GM12878 (cell line): ENCODE data around the gene RNF41. TPM values are rescaled to one million over a fixed set of nuclear protein-coding genes. Genes with fewer than 3 reads are reported as not detected.

Experiments
- ATAC-seq: fragments of 200-7000 bp; cut with Tn5 transposase; 3 replicates; pipeline ENCODE4 v1.9.1; 2020; ENCODE audit warnings: mild to moderate bottlenecking, moderate library complexity
- BruUV-seq: library from RNA; stranded (reverse); fragments of 400-500 nt; replicated peaks from 2 replicates; lab custom pipeline; 2021; lab: Mats Ljungman, UMichigan
- CTCF ChIA-PET: fragments of 300-600 bp; sonication (Branson Sonifier 250); formaldehyde crosslinking; extraction: SDS; loops from one replicate; lab custom pipeline; 2021; ENCODE audit warnings: inconsistent platforms; lab: Yijun Ruan, JAX
- POLR2A ChIA-PET: fragments of 350-600 bp; formaldehyde crosslinking; extraction: SDS; loops from one replicate; lab custom pipeline; 2021; ENCODE audit warnings: inconsistent platforms; lab: Charles Lee
- RAD21 ChIA-PET: fragments of 300-600 bp; sonication (Branson Sonifier 250); formaldehyde crosslinking; loops from one replicate; lab custom pipeline; 2023; ENCODE audit warnings: antibody characterized with exemption; ENCODE audit not compliant: unreplicated experiment; lab: Charles Lee
- SMC1A ChIA-PET: fragments of 300-600 bp; sonication (Branson Sonifier 250); formaldehyde crosslinking; loops from one replicate; lab custom pipeline; 2023; ENCODE audit not compliant: unreplicated experiment, uncharacterized antibody; lab: Charles Lee
- DNase-seq: peaks from one replicate; pipeline ENCODE4 v3.0.0-alpha.2; 2011; ENCODE audit warnings: low read depth, low spot score
- FAIRE-seq: peaks from 3 replicates; lab custom pipeline; 2011; peaks lifted over from hg19 to GRCh38; lab: Jason Lieb, UNC
- H2AFZ ChIP-seq: 2 replicates; pipeline ENCODE4 v1.6.0; 2011; ENCODE audit warnings: low read depth, low read length, control low read depth; ENCODE audit not compliant: control insufficient read depth
- H3K27ac ChIP-seq: 2 replicates; pipeline ENCODE4 v1.5.1; 2011; ENCODE audit warnings: control low read depth; ENCODE audit not compliant: control insufficient read depth, insufficient read depth
- H3K27me3 ChIP-seq, 2 experiments: replicated peaks in 1 of 2; 2 replicates each; pipeline versions ENCODE4 v1.6.0 to v1.6.1; 2011; ENCODE audit warnings: low read length in 1 of 2; ENCODE audit not compliant: control insufficient read depth in 2 of 2, insufficient read depth in 2 of 2
- H3K36me3 ChIP-seq, 2 experiments: 2 replicates each; pipeline ENCODE4 v1.5.1; 2011; ENCODE audit warnings: low read length in 1 of 2; ENCODE audit not compliant: control insufficient read depth in 2 of 2, insufficient read depth in 2 of 2
- H3K4me1 ChIP-seq: 2 replicates; pipeline ENCODE4 v1.6.1; 2011; ENCODE audit warnings: mild to moderate bottlenecking, low read length, moderate library complexity, mixed read lengths; ENCODE audit not compliant: control insufficient read depth, insufficient read depth
- H3K4me2 ChIP-seq: 2 replicates; pipeline ENCODE4 v1.6.0; 2011; ENCODE audit warnings: control low read depth; ENCODE audit not compliant: control insufficient read depth, insufficient read depth
- H3K4me3 ChIP-seq: fragments of 200-600 bp; sonication (generic); 2 replicates; pipeline ENCODE4 v1.5.1; 2016
- H3K79me2 ChIP-seq: 2 replicates; pipeline ENCODE4 v1.6.0; 2011; ENCODE audit warnings: low read length; ENCODE audit not compliant: control insufficient read depth, insufficient read depth
- H3K9ac ChIP-seq: 2 replicates; pipeline ENCODE4 v1.8.0; 2011; ENCODE audit warnings: low read length, control low read depth, mixed read lengths; ENCODE audit not compliant: control insufficient read depth, insufficient read depth
- H3K9me3 ChIP-seq: replicated peaks from 3 replicates; pipeline ENCODE4 v1.5.1; 2011; ENCODE audit warnings: mild to moderate bottlenecking, low read length; ENCODE audit not compliant: control insufficient read depth, insufficient read depth
- H4K20me1 ChIP-seq: 2 replicates; pipeline ENCODE4 v1.6.0; 2011; ENCODE audit not compliant: control insufficient read depth, insufficient read depth
- CBX3 ChIP-seq: fragments of 200-600 bp; sonication (generic); IDR thresholded peaks from 2 replicates; pipeline ENCODE4 v1.6.1; 2016; ENCODE audit warnings: low read depth, borderline replicate concordance
- CHD2 ChIP-seq: IDR thresholded peaks from 2 replicates; pipeline ENCODE4 v1.6.1; 2011; ENCODE audit warnings: low read depth, low read length, improper control_type of control experiment, borderline replicate concordance
- CHD4 ChIP-seq: fragments of 200-600 bp; sonication (generic); IDR thresholded peaks from 2 replicates; pipeline ENCODE4 v1.6.1; 2016; ENCODE audit warnings: mild to moderate bottlenecking
- ELK1 ChIP-seq: IDR thresholded peaks from 2 replicates; pipeline ENCODE4 v1.6.1; 2012; ENCODE audit warnings: low read depth, low read length, improper control_type of control experiment
- FOXM1 ChIP-seq: IDR thresholded peaks from 2 replicates; pipeline ENCODE4 v1.6.1; 2012; ENCODE audit warnings: low read depth, mild to moderate bottlenecking, inconsistent platforms, low read length, moderate library complexity
- IRF3 ChIP-seq: fragments of 450-650 bp; IDR thresholded peaks from 2 replicates; pipeline ENCODE4 v1.6.1; 2014; ENCODE audit warnings: mild to moderate bottlenecking
- MEF2B ChIP-seq: fragments of 450-650 bp; IDR thresholded peaks from 2 replicates; pipeline ENCODE4 v1.6.1; 2018; ENCODE audit warnings: mild to moderate bottlenecking, moderate library complexity; ENCODE audit not compliant: partially characterized antibody, poor library complexity, severe bottlenecking
- MTA3 ChIP-seq: IDR thresholded peaks from 2 replicates; pipeline ENCODE4 v1.6.1; 2012; ENCODE audit warnings: low read length, inconsistent platforms, borderline replicate concordance
- NFIC ChIP-seq: IDR thresholded peaks from 2 replicates; pipeline ENCODE4 v1.6.1; 2012; ENCODE audit warnings: low read depth, mild to moderate bottlenecking, inconsistent platforms, low read length, moderate library complexity
- NFXL1 ChIP-seq: fragments of 450-650 bp; IDR thresholded peaks from 2 replicates; pipeline ENCODE4 v1.6.1; 2017; ENCODE audit warnings: antibody characterized with exemption, mild to moderate bottlenecking, borderline replicate concordance
- NFYA ChIP-seq: IDR thresholded peaks from 2 replicates; pipeline ENCODE4 v1.6.1; 2011; ENCODE audit warnings: low read depth, mild to moderate bottlenecking, low read length, improper control_type of control experiment, borderline replicate concordance
- RAD21 ChIP-seq: IDR thresholded peaks from 2 replicates; pipeline ENCODE4 v1.6.1; 2011; ENCODE audit warnings: mild to moderate bottlenecking, low read depth, low read length, moderate library complexity; ENCODE audit not compliant: insufficient read depth
- RBBP5 ChIP-seq: fragments of 200-600 bp; sonication (generic); conservative IDR thresholded peaks from 2 replicates; pipeline ENCODE4 v1.6.1; 2016
- SMAD5 ChIP-seq: IDR thresholded peaks from 2 replicates; pipeline ENCODE4 v1.6.1; 2016; ENCODE audit warnings: antibody characterized with exemption, low read depth
- SRF ChIP-seq, 2 experiments: IDR thresholded peaks; 2 replicates each; pipeline ENCODE4 v1.6.1; 2011; ENCODE audit warnings: low read depth in 2 of 2, low read length in 2 of 2, mild to moderate bottlenecking in 1 of 2, moderate library complexity in 1 of 2
- TCF3 ChIP-seq: IDR thresholded peaks from 2 replicates; pipeline ENCODE4 v1.6.1; 2012; ENCODE audit warnings: low read depth, mild to moderate bottlenecking, low read length, borderline replicate concordance; ENCODE audit not compliant: insufficient read depth
- USF1 ChIP-seq: IDR thresholded peaks from 2 replicates; pipeline ENCODE4 v1.6.1; 2011; ENCODE audit warnings: borderline replicate concordance, low read depth, mild to moderate bottlenecking, moderate library complexity, mixed read lengths, low read length; ENCODE audit not compliant: insufficient read depth; ENCODE audit errors: extremely low read length
- WRNIP1 ChIP-seq: IDR thresholded peaks from 2 replicates; pipeline ENCODE4 v1.6.1; 2011; ENCODE audit warnings: low read depth, low read length, improper control_type of control experiment, borderline replicate concordance
- YBX1 ChIP-seq: fragments of 450-650 bp; IDR thresholded peaks from 2 replicates; pipeline ENCODE4 v1.6.1; 2016; ENCODE audit warnings: antibody characterized with exemption
- WGBS: methylation state at CpG from one replicate; pipeline ENCODE4 v1.1.6; 2016; ENCODE audit warnings: low lambda C conversion rate; ENCODE audit not compliant: insufficient replicate concordance, insufficient coverage; ENCODE audit errors: missing lambda C conversion rate; 5-methylcytosine and 5-hydroxymethylcytosine counted together
- in situ Hi-C: fragments of 300-500 bp; cut with MboI; formaldehyde crosslinking; loops from 9 replicates; pipeline ENCODE4 v1.14.3; 2018; ENCODE audit warnings: mixed read lengths
- intact Hi-C: fragments of 100-400 bp; cut with micrococcal nuclease; formaldehyde crosslinking; loops from one replicate; pipeline ENCODE4 v1.14.2; 2022; ENCODE audit not compliant: unreplicated experiment
- polyA plus RNA-seq, 11 experiments: library from polyadenylated mRNA; depleted of rRNA in 4 of 11; unstranded in 6 of 11; stranded (reverse) in 5 of 11; fragments of >200 nt; fragmentation: Nextera tagmentation in 4 of 11; fragmentation: Illumina TruSeq in 1 of 11; extraction: Ambion mirVana in 4 of 11; extraction: Trizol in 1 of 11; gene quantifications; 1 replicate in 1 of 11; 2 replicates in 10 of 11; pipeline versions ENCODE4 v1.2.1 to v1.2.3, GENCODE V29; 2011 to 2016; ENCODE audit warnings: inconsistent platforms in 2 of 11, missing spikeins in 2 of 11, low read depth in 1 of 11
- total RNA-seq, 4 experiments: library from RNA; depleted of rRNA in 3 of 4; stranded (reverse); fragments of >200 nt in 3 of 4; fragmentation: Illumina TruSeq in 1 of 4; extraction: Trizol in 1 of 4; gene quantifications; 2 replicates each; pipeline versions ENCODE4 v1.2.1 to v1.2.3, GENCODE V29; 2013 to 2021

RNF41 gene
- total and polyA plus RNA-seq, 10 of the 15 experiments (the other 5 are each of a cell fraction or from before 2014, with no cell fraction given), result 11.1 to 47.8 (median 30.6) TPM

GRCh38 chr12:56229082-56229481 lies 7.4 kb upstream of the RNF41 start:
- H3K4me3 ChIP-seq, result no peak overlapping the region
- no peaks in the 10 kb centered on the region for H3K9me3 ChIP-seq
- no peak overlapping the region for H3K27ac ChIP-seq
- no peak for ATAC-seq
- FAIRE-seq, result no peak
- no peaks in the 10 kb centered on the region for H4K20me1 ChIP-seq
- H2AFZ ChIP-seq, result no peak overlapping the region
- no peak overlapping the region for H3K4me2 ChIP-seq
- ChIA-PET POLR2A (no interaction called here), RAD21 (no interaction called here), SMC1A (no interaction called here), CTCF (no interaction called here)
- no peaks in the 10 kb centered on the region for H3K27me3 ChIP-seq
- intact Hi-C loops (no loop called here), in situ Hi-C loops (no loop called here)
- 75% methylated on average over 7 of the region's 7 CpGs for WGBS
- H3K79me2 ChIP-seq, result peaks cover 10% of the 10 kb centered on the region
- TSS peak; percentile 82 for BruUV-seq
- H3K4me1 ChIP-seq, result no peaks in the 10 kb centered on the region
- DNase-seq, result no peak
- H3K9ac ChIP-seq, result no peak overlapping the region
- peaks cover 0 to 2% of the 10 kb centered on the region in 2 experiments; a peak in 1 of 4 replicates for H3K36me3 ChIP-seq
- TF ChIP-seq CHD4 (no peak), ELK1 (no peak), CBX3 (no peak), MEF2B (no peak), CHD2 (no peak), NFYA (no peak), SMAD5 (no peak), RBBP5 (no peak), MTA3 (no peak), SRF (IDR thresholded peaks at IDR 0.05; ENCODE audit: low read depth in 2 of 2, low read length in 2 of 2) (no peak), FOXM1 (no peak), RAD21 (no peak), TCF3 (no peak), YBX1 (no peak), WRNIP1 (no peak), NFXL1 (no peak), NFIC (no peak), USF1 (no peak), IRF3 (no peak)
